GM08714 (cell line): ENCODE data around the gene RHOH.

Experiments used
- H3K4me3 ChIP-seq: fragments of 200-500 bp; sonication (Bioruptor generic); 2 replicates; pipeline ENCODE4 v1.5.1; 2014; ENCODE audit warnings: mild to moderate bottlenecking, low read length, inconsistent platforms
- ZNF274 ChIP-seq: IDR thresholded peaks from 2 replicates; pipeline ENCODE4 v1.6.1; 2012; ENCODE audit warnings: mild to moderate bottlenecking, low read depth, low read length

The RHOH gene

DNA sequence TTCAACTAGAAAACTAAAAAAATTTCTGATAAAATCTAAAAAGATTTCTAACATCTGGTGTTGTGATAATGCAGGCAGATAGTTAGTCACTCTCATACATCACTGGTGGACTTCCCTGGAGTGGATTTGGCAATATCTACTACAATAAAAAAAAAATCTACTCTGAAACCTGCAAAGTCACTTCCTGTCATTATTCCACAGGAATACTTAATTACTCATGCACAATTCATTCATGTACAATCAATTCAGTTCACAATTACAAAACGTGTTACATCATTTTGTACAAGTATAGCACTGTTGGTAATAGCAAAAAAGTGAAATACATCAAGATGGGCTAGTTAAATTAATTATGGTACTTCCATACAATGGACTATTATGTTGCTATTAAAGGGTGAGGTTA, 16.5 kb upstream of the RHOH start:
- no peak overlapping the region for H3K4me3 ChIP-seq
- TF ChIP-seq ZNF274 = no peak

DNA sequence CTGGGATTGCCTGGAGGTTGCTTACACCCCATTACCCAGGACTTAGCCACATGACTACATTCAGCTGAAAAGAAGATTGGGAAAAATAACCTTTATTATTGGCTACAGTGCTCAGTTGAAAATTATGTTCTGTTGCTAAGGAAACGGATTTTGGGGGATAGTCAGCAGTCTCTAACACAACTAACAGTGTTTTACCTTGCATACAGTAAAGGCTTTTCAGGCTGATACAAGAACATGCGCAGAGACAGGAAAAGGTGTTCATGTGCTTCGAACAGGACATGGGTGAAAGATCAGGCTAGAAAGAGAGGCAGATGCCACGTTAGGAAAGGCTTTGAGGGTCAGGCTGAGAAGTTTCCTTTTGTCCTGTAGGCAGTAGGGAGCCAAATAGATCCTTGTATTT, 14.8 kb upstream of the RHOH start:
- no peak for TF ChIP-seq ZNF274
- H3K4me3 ChIP-seq = no peak overlapping the region

DNA sequence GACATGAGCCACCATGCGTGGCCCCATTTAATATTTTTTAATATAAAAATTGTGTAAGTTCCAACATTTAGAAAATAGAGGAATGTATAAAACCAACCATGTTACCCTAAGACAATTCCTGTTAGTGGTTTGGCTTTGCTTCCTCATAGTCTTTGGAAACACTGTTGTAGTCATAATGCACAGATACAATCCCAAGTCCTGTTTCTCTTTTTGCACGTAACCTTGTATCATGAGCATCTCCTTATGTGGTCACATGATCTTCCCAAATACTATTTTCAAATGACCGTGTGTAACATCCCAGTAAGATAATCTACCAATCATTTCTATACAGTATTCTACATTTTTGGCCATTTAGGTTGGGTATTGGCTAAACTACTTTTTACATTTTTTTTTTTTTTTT, 13.9 kb upstream of the RHOH start:
- no peak overlapping the region for H3K4me3 ChIP-seq
- no peak for TF ChIP-seq ZNF274

DNA sequence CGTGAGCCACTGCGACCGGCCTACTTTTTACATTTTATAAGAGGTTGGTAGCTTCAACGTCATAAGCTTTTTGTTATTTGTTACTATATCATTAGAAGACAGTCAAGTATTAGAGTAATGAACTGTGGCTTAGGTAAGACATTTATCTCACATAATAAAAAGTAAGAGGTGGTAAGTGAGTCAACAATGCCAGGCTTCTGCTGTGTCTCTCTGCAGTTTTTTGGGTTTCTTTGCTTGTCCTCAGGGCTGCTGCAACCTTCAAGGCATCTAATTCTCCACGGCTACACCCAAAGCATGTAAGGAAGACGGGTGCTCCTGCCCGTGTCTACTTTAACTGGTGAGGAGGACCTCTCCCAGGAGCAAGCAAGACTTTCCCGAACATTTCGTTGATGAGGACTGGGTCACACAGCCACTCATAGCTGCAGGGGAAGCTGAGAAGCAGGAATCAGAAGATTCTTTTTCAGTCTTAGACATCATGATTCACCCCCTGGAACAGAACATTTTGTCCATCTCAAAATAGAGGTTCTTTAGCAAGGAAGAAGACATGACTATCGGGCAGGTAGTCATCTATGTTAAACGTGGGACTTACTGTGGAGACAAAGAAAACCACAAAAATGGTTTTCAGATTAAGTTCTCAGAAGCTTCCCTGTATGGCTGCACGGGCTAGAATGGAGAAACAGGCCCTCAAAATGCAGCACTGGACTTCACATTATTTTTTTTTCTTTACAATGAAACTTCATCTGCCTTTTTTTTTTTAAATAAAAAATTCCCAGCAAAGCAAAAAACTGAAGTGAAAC, 13.0 kb upstream of the RHOH start:
- TF ChIP-seq ZNF274 = no peak
- H3K4me3 ChIP-seq = no peak overlapping the region; the same call in 1 of the 2 replicates

DNA sequence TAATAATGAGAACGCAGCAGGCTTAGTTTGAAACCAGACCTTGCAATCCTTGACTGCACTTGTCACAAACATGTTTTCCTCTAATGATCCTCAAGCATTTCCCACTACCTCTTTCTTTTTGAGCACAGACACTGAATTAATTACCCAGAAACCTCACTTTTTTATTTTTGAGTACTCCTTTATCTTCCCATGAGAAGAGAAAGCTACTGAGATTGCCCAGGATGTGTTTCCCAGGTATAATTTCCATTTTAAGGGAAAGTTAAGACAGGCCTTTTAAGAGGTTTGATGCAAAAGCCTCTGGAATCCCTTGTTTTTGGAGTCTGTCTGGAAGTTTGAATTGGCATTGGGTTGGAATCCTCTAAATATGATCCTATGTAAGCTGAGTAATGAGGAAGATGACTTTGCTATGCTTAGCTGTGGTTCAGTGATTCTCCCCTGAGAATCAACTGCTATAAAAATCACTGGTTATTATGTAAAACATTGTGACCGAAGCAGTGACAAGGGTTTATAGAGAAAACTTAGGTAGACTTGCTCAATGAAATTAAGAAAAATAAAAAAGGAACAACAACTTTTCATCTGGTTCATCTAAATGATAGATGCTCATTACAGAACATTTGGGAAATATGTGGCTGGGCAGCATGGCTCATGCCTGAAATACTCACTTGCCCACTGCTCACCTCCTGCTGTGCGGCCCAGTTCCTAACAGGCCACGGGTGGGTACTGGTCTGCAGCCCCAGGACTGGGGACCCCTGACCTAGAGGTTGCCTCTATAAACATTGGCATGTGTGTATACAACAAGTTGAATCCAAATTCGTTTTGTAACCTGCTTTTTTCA, 10.8 kb upstream of the RHOH start:
- TF ChIP-seq ZNF274 = no peak
- H3K4me3 ChIP-seq = no peak overlapping the region; the same call in 1 of the 2 replicates

DNA sequence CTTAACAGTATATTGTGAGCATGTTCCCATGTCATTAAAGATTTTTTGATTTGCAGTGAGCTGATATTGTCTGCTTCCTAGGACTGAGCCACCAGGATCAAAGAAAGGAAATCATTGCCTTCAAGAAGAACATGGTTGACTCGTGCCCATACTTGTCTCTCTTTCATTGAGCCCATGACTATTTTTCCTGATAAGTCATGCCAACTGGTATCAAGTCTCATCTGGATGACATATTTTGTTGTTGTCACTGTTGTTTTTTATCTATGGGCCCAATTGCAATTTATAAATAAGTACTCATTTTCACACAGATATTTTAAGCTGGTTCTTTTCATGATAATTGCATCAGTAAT, 10.2 kb upstream of the RHOH start:
- TF ChIP-seq ZNF274 = no peak

DNA sequence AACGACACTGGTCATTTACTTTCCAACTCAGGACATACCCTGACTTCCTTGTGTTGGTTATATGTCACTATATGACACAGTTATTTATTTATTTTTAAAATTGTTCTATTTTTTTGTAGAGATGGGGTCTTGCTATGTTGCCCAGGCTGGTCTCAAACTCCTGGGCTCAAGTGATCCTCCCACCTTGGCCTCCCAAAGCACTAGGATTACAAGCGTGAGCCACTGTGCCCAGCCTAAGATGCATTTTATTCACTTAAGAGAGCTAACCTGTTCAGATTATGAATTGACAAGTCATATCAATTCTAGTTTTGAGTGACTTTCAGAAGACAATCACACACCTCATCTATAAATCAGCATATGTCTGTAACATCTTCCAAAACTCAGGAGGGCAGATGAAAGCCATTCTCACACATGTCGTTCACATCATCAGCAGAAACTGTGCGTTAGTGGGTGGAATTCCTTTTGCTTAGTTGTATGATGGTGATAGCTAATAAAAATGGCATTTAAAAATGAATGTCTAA, 9.4 kb upstream of the RHOH start:
- H3K4me3 ChIP-seq = no peak overlapping the region
- no peak for TF ChIP-seq ZNF274

More for the DNA sequence above, 10.2 kb upstream of the RHOH start:
- H3K4me3 ChIP-seq = no peak overlapping the region

DNA sequence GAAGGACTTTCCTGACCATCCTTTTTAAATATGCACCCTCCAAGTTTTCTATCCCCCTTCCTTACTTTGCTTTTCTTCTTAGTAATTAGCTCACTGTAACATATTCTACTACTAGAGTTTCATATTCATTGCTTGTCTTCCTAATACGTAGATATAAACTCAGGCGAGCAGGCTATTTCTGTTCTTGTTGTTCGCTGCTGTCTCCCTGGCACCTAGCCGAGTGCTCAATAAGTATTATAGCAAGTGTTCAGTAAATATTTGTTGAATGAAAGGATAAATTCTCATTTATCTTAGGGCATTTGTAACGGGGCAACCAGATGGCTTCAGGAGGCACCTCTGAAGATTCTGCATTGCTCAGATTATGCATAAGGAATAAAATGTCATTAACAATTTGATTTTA, 6.8 kb upstream of the RHOH start:
- TF ChIP-seq ZNF274 = no peak
- no peak overlapping the region for H3K4me3 ChIP-seq

DNA sequence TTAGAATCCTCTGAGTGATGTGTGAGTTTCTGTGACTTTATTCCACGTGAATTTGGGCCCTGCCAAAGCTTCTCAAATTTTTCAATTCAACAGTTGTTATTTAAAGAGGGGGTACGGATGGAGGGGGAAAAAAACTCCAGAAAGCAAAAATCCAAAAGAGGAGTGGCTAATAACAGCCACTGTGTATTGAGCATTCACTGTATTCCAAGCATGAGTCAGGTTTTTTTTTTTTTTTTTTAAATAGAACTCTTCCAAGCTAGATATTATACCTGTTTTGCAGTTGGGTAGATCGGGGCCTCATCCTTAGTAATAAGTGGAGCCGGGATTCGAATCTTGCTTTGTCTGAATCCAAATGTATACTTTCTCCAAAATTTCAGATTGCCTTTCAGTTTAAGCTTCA, 6.4 kb upstream of the RHOH start:
- no peak for TF ChIP-seq ZNF274
- no peak overlapping the region; the same call in 1 of the 2 replicates for H3K4me3 ChIP-seq

DNA sequence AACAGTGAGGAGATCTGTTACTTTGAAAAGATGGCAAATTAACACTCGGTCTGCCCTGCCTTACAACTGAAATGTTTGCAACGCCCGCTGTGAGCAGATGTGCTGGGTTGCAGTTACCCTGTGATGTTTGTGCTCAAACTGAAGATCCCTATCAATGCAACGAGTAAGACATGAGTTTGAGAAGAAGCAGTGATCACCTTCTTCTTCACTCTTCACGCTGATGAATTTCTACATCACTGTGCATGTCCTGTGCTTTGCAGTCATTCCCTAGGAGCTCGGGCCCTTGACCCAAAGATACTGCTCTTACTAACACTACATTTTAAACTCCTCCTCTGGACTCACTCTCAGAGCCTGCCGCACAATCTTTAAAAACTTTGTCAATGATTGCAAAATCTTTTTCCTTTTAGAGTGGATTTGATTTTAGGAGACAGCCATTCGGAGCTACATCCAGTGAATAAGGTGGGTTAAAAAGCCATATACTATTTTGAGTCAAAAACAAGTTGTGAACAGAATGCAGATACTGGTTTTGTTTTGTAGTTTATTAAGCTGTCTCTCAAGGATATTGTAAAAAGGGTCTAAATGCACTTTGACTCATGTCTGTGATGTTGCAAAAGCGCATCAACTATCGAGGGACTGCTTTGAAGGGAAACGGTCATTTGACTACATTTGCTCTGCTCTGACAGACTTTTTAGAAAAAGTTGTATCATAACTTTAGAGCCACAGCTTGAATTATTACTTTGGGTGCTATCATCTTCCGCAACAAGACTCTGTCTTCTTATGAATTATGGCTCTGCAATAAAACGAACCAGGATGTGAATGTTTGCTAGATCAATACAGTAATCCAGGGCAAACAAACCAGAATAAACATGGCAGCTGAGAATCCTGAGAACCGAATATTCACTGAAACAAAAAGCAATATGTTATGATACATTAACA, 5.7 kb upstream of the RHOH start:
- no peak for TF ChIP-seq ZNF274
- peak overlapping the region; percentile 15; the same call in 1 of the 2 replicates for H3K4me3 ChIP-seq

DNA sequence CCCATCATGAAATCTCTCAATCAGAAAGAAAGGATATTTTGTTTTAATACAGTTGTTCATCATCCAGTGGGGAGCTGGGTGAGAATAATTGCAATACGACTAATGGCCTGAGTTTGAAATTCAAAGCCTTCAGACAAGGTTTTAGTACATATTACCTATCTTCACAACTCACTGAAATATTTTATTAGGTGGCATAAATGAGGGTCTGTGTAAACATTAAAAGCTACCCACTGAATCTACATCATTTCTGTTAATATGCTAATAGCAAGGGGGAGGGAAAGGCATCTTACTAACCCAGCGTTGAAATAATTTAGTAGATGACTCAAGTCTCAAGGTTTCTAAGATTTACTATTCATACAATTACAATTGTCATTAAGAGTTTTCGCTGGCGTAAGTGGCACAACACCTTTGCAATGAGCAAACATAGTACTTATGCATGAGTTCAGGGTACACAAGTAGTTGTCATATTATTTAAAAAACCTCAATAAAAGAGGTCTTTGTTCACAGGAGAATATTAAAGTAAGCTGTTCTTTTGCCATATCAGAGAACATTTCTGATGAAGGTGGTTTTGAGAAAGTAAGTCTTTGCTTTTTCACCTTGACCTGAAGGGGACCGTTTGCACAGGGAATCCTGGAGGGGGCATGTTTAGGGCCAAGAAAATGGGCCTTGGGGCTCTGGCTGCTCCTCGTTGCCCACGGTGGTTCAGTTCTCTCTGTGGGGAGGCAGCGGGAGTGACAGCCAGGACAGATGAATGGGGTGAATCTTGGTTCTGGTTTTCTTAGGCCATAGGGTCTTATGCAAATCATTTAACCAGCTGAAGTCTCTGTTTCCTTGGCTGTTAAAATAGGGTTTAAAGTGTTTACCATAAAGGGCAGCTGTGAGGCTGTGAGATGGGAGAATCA, 4.5 kb upstream of the RHOH start:
- peak overlapping the region; percentile 90; the same call in 1 of the 2 replicates for H3K4me3 ChIP-seq
- TF ChIP-seq ZNF274 = no peak

DNA sequence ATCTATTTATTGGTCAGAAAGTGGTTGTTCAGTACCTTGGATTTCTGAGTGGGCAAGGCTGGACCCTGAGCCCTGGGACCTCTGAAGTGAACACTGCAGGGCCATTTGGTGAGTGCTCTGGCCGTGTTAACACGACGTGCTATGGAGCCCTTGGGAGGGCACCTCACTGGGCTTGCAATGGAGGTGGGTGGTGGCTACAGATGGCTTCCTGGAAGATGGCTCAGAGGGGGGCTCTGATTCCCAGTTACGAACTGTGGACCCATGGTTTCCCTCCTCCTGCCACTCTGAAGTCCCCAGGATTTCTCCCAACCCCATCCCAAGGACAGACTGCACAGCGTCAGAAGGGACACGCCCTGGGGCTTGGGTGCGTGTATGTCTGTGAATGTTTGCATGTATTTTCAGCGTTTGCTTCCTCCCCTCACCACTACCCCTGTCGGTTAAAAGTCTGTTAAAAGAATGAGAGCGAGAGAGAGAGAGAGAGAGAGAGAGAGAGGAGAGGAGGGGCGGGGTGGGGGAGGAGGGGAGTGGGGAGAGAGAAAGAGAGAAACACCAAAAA, 3.7 kb upstream of the RHOH start:
- peak overlapping the region; percentile 90; the same call in 1 of the 2 replicates for H3K4me3 ChIP-seq
- no peak for TF ChIP-seq ZNF274

DNA sequence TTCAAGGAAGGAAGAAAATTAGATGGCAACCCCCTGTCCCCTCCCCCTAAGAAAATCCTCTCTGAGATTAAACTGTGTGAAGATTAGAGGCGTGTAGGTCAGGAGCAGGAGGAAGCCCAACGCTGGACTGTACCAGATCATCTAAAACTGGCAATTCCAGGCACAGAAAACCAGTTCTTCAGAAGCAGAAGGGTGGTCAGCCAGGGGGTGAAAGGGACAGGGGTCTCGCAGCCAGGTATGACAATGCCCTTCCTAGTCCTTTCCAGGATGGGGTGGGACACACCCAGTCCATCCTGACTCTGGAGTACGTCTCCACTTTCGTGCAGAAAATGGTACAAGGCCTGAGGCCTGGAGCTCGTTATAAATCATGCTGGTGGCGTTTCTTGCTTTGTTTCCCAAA, 3.3 kb upstream of the RHOH start:
- H3K4me3 ChIP-seq = peak overlapping the region; percentile 90
- no peak for TF ChIP-seq ZNF274
